Measurements from ENCODE around the gene GLRA3.
"Not testable (repeated sequence)": the region's sequence is repeated elsewhere in the genome, so short reads cannot be mapped to it uniquely, and the experiment has no call there.

GLRA3 gene

GRCh38 chr4:174828845-174829701, at the start of gene GLRA3:
GLRA3 (minus strand) TSS chr4:174829247; CDS start chr4:174828811, 436 bp downstream.
- no peak for DNase-seq

- no peak for DNase-seq
These were observed 45.9 kb upstream of the GLRA3 start for GRCh38 chr4:174874898-174875297.

GRCh38 chr4:174873931-174874330, 44.9 kb upstream of the GLRA3 start:
- DNase-seq, result no peak

GRCh38 chr4:174873146-174873545, 44.1 kb upstream of the GLRA3 start:
- DNase-seq, result not testable (repeated sequence)

- DNase-seq, result no peak
These were observed 42.4 kb upstream of the GLRA3 start for GRCh38 chr4:174871407-174871806.

- no peak for DNase-seq
These were observed 41.3 kb upstream of the GLRA3 start for GRCh38 chr4:174870311-174870710.

GRCh38 chr4:174869339-174869738, 40.3 kb upstream of the GLRA3 start:
- DNase-seq, result no peak

GRCh38 chr4:174867903-174868302, 38.9 kb upstream of the GLRA3 start:
- DNase-seq, result no peak

- DNase-seq, result no peak
These were observed 36.5 kb upstream of the GLRA3 start for GRCh38 chr4:174865418-174865985.

- DNase-seq, result no peak
These were observed 35.0 kb upstream of the GLRA3 start for GRCh38 chr4:174864031-174864430.

GRCh38 chr4:174860588-174860987, 31.5 kb upstream of the GLRA3 start:
- DNase-seq, result no peak

- no peak for DNase-seq
These were observed 30.9 kb upstream of the GLRA3 start for GRCh38 chr4:174859904-174860303.

- no peak for DNase-seq
These were observed 28.1 kb upstream of the GLRA3 start for GRCh38 chr4:174856926-174857800.

- no peak for DNase-seq
These were observed 26.0 kb upstream of the GLRA3 start for GRCh38 chr4:174855050-174855449.

GRCh38 chr4:174853629-174854028, 24.6 kb upstream of the GLRA3 start:
- DNase-seq, result no peak

- DNase-seq, result no peak
These were observed 19.5 kb upstream of the GLRA3 start for GRCh38 chr4:174848596-174848995.

- no peak for DNase-seq
These were observed 18.9 kb upstream of the GLRA3 start for GRCh38 chr4:174847801-174848427.

GRCh38 chr4:174835536-174835935, 6.5 kb upstream of the GLRA3 start:
- DNase-seq, result no peak

- DNase-seq, result no peak
These were observed 5.4 kb upstream of the GLRA3 start for GRCh38 chr4:174834477-174834876.

GRCh38 chr4:174826660-174827059, 2.4 kb downstream of the GLRA3 start:
- no peak for DNase-seq

- no peak for DNase-seq
These were observed 13.8 kb downstream of the GLRA3 start for GRCh38 chr4:174815282-174815681.

- no peak for DNase-seq
These were observed 15.8 kb downstream of the GLRA3 start for GRCh38 chr4:174813292-174813691.

GRCh38 chr4:174810834-174811233, 18.2 kb downstream of the GLRA3 start:
- DNase-seq, result no peak

Data from activated CD8-positive, alpha-beta memory T cell treated with anti-CD3 and anti-CD28 coated beads, Interleukin-2, amount 50 U/mL, for 4 hours (primary cell).